NCI-H2227 treated with DMSO at 0.1 percent for 48 hours (cell line): Measurements from ENCODE around the gene PHC2.
A peak's percentile ranks its signal among the peaks of the same experiment; 100 is the strongest.

Source experiments
- DNase-seq: peaks from one replicate; lab custom pipeline; 2025; lab: John Stamatoyannopoulos, UW

Gene PHC2

GRCh38 chr1:33369764-33370163, 61.1 kb downstream of the PHC2 start:
- DNase-seq, result no peak

- no peak for DNase-seq
These were observed 61.8 kb downstream of the PHC2 start for GRCh38 chr1:33369081-33369480.

GRCh38 chr1:33368431-33368830, 62.5 kb downstream of the PHC2 start:
- no peak for DNase-seq

GRCh38 chr1:33367485-33368405, 63.1 kb downstream of the PHC2 start:
- DNase-seq, result peak; percentile 67

- no peak for DNase-seq
These were observed 64.0 kb downstream of the PHC2 start for GRCh38 chr1:33366762-33367484.

GRCh38 chr1:33365560-33365997, 65.3 kb downstream of the PHC2 start:
- DNase-seq, result no peak

GRCh38 chr1:33364565-33364918, 66.4 kb downstream of the PHC2 start:
- no peak for DNase-seq

- DNase-seq, result no peak
These were observed 67.4 kb downstream of the PHC2 start for GRCh38 chr1:33363470-33363861.

- no peak for DNase-seq
These were observed 67.9 kb downstream of the PHC2 start for GRCh38 chr1:33363021-33363420.

GRCh38 chr1:33361532-33362235, 69.2 kb downstream of the PHC2 start:
- DNase-seq, result no peak

GRCh38 chr1:33360367-33360766, 70.5 kb downstream of the PHC2 start:
- no peak for DNase-seq

GRCh38 chr1:33359931-33360330, 71.0 kb downstream of the PHC2 start:
- DNase-seq, result no peak

- DNase-seq, result no peak
These were observed 71.9 kb downstream of the PHC2 start for GRCh38 chr1:33358795-33359503.

- no peak for DNase-seq
These were observed 72.6 kb downstream of the PHC2 start for GRCh38 chr1:33358114-33358794.

- no peak for DNase-seq
These were observed 73.8 kb downstream of the PHC2 start for GRCh38 chr1:33357099-33357498.

GRCh38 chr1:33354707-33355316, 76.1 kb downstream of the PHC2 start:
- no peak for DNase-seq

GRCh38 chr1:33353531-33353930, 77.4 kb downstream of the PHC2 start:
- DNase-seq, result no peak

- DNase-seq, result no peak
These were observed 79.6 kb downstream of the PHC2 start for GRCh38 chr1:33351281-33351660.

- DNase-seq, result peak; percentile 68
These were observed 80.1 kb downstream of the PHC2 start for GRCh38 chr1:33350611-33351280.
